GM18499 (cell line): ENCODE measurements around the gene ACE2.

Experiments used
- ATAC-seq: cut with Tn5 transposase; IDR thresholded peaks from one replicate; pipeline ENCODE4 v1.9.1; 2021; ENCODE audit warnings: moderate number of reproducible peaks; ENCODE audit not compliant: insufficient read depth, unreplicated experiment

ACE2 gene

DNA sequence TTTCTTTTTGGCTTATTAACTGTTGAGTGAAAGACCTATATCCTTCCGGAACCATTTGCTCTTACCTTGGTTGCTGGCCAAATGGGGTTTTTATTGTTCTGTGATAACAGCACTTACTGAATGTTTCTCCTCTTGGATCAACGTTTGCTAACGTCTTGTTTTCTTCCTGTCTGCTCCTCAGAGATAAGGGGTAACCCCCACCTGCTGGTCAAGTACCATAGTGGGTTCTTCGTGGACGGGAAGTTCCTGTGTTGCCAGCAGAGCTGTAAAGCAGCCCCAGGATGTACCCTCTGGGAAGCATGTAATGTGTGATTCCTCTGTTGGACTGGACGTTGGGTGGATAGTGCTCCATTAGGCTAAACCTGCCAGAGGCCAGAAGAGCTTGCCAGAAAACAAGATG lies 84.8 kb downstream of the ACE2 start:
- no peak for ATAC-seq

DNA sequence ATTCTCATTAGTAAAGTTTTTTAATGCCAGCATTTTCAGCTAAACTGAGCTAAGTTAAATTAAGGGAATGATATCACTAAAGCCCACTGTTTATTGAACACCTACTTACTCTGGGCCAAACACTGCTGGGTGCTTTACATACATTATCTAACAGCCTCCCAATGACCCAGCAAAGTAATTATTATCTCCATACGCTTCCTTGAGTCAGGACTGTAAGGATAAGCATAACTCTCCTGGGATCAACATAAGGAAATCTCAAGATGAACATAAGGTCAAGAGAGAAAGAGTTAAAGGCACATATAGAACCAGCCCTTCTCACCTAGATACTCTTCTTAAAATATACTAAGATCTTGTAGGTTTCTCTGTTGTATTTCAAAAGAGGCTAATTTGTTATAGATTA lies 86.5 kb downstream of the ACE2 start:
- no peak for ATAC-seq

DNA sequence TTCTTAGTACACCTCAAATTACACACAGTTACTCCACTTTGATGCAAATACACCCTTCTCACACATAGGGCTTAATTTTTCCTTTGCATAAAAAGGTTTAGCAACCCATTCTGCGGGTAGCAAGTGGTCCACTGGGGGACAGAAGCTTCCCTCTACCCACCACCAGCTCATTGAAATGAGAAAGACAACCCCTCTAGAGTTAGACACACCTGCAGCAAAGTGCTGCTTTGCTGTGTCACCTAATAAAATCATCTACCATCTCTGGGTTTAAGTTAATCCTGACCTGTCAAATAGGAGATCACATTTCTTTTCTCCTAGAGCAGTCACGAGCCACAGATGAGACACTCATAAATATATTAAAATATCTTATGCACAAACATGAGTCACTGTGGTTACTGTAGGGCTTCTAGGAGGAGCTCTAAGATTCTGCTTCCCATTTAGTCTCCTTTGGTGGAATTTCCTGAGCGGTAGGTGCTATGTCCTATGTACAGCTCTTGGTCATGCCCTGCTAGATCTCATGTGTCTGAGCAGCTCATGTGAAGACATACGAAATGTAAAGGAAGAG lies 88.3 kb downstream of the ACE2 start:
- no peak for ATAC-seq

DNA sequence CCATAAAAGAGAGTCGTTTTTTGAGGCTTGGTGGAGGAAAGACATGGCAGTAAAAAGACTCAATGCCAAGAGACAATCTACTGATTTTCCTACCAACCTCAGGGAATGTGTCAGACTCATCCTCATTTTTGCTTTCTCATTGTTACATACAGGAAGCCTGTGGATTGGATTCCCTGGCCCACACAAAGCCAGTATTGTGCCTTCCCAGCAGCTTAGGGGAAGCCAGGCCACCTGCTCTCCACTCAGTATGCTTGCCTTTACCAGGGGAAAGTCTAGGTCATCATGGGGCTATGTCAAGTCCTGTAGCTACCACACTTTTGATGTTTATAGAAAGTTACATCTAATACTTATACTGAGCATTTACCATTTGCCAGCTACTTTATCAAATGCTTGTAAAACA lies 89.2 kb downstream of the ACE2 start:
- no peak for ATAC-seq
